HG03520 (cell line): ENCODE data around the gene CTSH.

ENCODE experiments used
- ATAC-seq: cut with Tn5 transposase; IDR thresholded peaks from one replicate; pipeline ENCODE4 v1.9.1; 2021; ENCODE audit warnings: mild to moderate bottlenecking, moderate library complexity; ENCODE audit not compliant: unreplicated experiment

CTSH gene

GRCh38 chr15:78978601-78979179 lies 33.8 kb upstream of the CTSH start:
- no peak for ATAC-seq

GRCh38 chr15:78977591-78978347 lies 32.9 kb upstream of the CTSH start:
- ATAC-seq = peak; percentile 21

GRCh38 chr15:78977091-78977571 lies 32.3 kb upstream of the CTSH start:
- ATAC-seq = peak; percentile 48

- peak; percentile 23 for ATAC-seq
Measured at GRCh38 chr15:78976691-78977090, 31.8 kb upstream of the CTSH start.

GRCh38 chr15:78974272-78974918 lies 29.5 kb upstream of the CTSH start:
- no peak for ATAC-seq

GRCh38 chr15:78969687-78970349 lies 25.0 kb upstream of the CTSH start:
- no peak for ATAC-seq

- no peak for ATAC-seq
Measured at GRCh38 chr15:78968539-78969271, 23.9 kb upstream of the CTSH start.

- no peak for ATAC-seq
Measured at GRCh38 chr15:78968114-78968513, 23.3 kb upstream of the CTSH start.

GRCh38 chr15:78960308-78960707 lies 15.5 kb upstream of the CTSH start:
- ATAC-seq = no peak

GRCh38 chr15:78959360-78959759 lies 14.5 kb upstream of the CTSH start:
- no peak for ATAC-seq

- ATAC-seq = no peak
Measured at GRCh38 chr15:78957416-78958093, 12.7 kb upstream of the CTSH start.

GRCh38 chr15:78956937-78957336 lies 12.1 kb upstream of the CTSH start:
- no peak for ATAC-seq

- no peak for ATAC-seq
Measured at GRCh38 chr15:78955355-78955754, 10.5 kb upstream of the CTSH start.

GRCh38 chr15:78951841-78952238 lies 7.0 kb upstream of the CTSH start:
- no peak for ATAC-seq

GRCh38 chr15:78950902-78951840 lies 6.3 kb upstream of the CTSH start:
- no peak for ATAC-seq

GRCh38 chr15:78950343-78950742 lies 5.5 kb upstream of the CTSH start:
- ATAC-seq = no peak

- no peak for ATAC-seq
Measured at GRCh38 chr15:78949461-78949860, 4.6 kb upstream of the CTSH start.

- no peak for ATAC-seq
Measured at GRCh38 chr15:78947506-78947905, 2.7 kb upstream of the CTSH start.

GRCh38 chr15:78946493-78946892 lies 1.6 kb upstream of the CTSH start:
- no peak for ATAC-seq
